Heart left ventricle (tissue), 16 donors: ENCODE measurements around the gene HERC3. TPM values are rescaled to one million over a fixed set of nuclear protein-coding genes. Genes with fewer than 3 reads are reported as not detected.

Experiments
- ATAC-seq, 4 donors: fragments of 200-7000 bp; cut with Tn5 transposase; one replicate each; pipeline ENCODE4 v1.9.1; 2020 to 2022; ENCODE audit warnings: moderate library complexity in 4 of 4, mild to moderate bottlenecking in 3 of 4, moderate number of reproducible peaks in 1 of 4
- DNase-seq, 5 donors: peaks; one replicate each; pipeline ENCODE4 v3.0.0-alpha.2; 2020
- H3K27ac ChIP-seq, 12 donors: fragments of 200-600 bp; sonication (generic) in 4 of 12; one replicate each; pipeline versions ENCODE4 v1.5.0 to v1.8.0; 2016 to 2022; ENCODE audit warnings: mild to moderate bottlenecking in 2 of 12
- H3K27me3 ChIP-seq, 9 donors: fragments of 200-600 bp; sonication (generic) in 2 of 9; one replicate each; pipeline versions ENCODE4 v1.5.1 to v1.8.0; 2016 to 2022; ENCODE audit warnings: mild to moderate bottlenecking in 3 of 9
- H3K36me3 ChIP-seq, 9 donors: fragments of 200-600 bp; sonication (generic) in 2 of 9; one replicate each; pipeline versions ENCODE4 v1.5.0 to v1.8.0; 2018 to 2022; ENCODE audit warnings: mild to moderate bottlenecking in 2 of 9
- H3K4me1 ChIP-seq, 12 donors: fragments of 200-600 bp; sonication (generic) in 4 of 12; one replicate each; pipeline versions ENCODE4 v1.5.0 to v1.8.0; 2016 to 2022; ENCODE audit warnings: mild to moderate bottlenecking in 3 of 12
- H3K4me3 ChIP-seq, 12 donors: fragments of 200-600 bp; sonication (generic) in 4 of 12; one replicate each; pipeline versions ENCODE4 v1.5.0 to v1.8.0; 2017 to 2022; ENCODE audit warnings: mild to moderate bottlenecking in 9 of 12, moderate library complexity in 4 of 12
- H3K9me3 ChIP-seq, 12 donors: fragments of 200-600 bp; sonication (generic) in 4 of 12; one replicate each; pipeline versions ENCODE4 v1.5.0 to v1.8.0; 2016 to 2022; ENCODE audit warnings: mild to moderate bottlenecking in 1 of 12
- CTCF ChIP-seq, 12 donors: fragments of 200-600 bp; sonication (generic) in 4 of 12; IDR thresholded peaks; one replicate each; pipeline versions ENCODE4 v1.5.0 to v1.8.0; 2018 to 2022; ENCODE audit warnings: antibody characterized with exemption in 12 of 12, mild to moderate bottlenecking in 5 of 12
- POLR2A ChIP-seq, 2 donors: fragments of 450-650 bp; IDR thresholded peaks; one replicate each; pipeline ENCODE4 v1.6.1; 2017; ENCODE audit warnings: antibody characterized with exemption in 2 of 2, mild to moderate bottlenecking in 2 of 2, moderate library complexity in 2 of 2
- WGBS, 4 donors: extraction: QIAGEN DNeasy Blood & Tissue Kit in 2 of 4; methylation state at CpG; one replicate each; pipeline versions ENCODE4 v1.1.5 to v1.1.7; 2013 to 2018; 5-methylcytosine and 5-hydroxymethylcytosine counted together
- intact Hi-C, 10 donors: fragments of 100-400 bp; cut with DNase I; formaldehyde crosslinking; loops; one replicate each; pipeline versions ENCODE4 v1.11.1 to v1.14.2; 2022
- polyA plus RNA-seq, 2 donors: library from polyadenylated mRNA; stranded (reverse); fragments of 200-250 nt; gene quantifications; one replicate each; pipeline ENCODE4 v1.2.3, GENCODE V29; 2013
- total RNA-seq, 9 donors: library from RNA; depleted of rRNA in 2 of 9; stranded (reverse); fragments of >200 nt in 2 of 9; fragmentation: NEBNext Ultra II Directional in 3 of 9; extraction: Animal tissue kit (Norgen Biotek cat#: 25700) in 3 of 9; gene quantifications; one replicate each; pipeline versions ENCODE4 v1.1.0 to v1.2.4, GENCODE V29; 2016 to 2023
- donor health status: ischemic (EF 13 %, LVEDD 7.1; RV severe dilation, severe dysfunction).
- donor health status: healthy with polysubstance abuse.
- donor health status: DM: no; HTN: yes; CAD: no.
- donor health status: DM: no; HTN: no; CAD: no.
- donor health status: ischemic (EF 25% LVEDD 6.9; RV normal size, moderate dysfunction).
- donor health status: ischemic (EF 25% LVEDD 5.7; RV mildly dilated, moderate dysfunction).
- donor health status: healthy.
- donor health status: DM: yes; HTN: yes; CAD: no.
- donor health status: ischemic (EF 35%, LVEDD 5.7; RV mildly dilated, moderate dysfunction).
- donor health status: nonischemic (EF 11% LVEDD 7.7; RV severe dilation, severe dysfunction).
- donor health status: DM: yes; HTN: yes; CAD: no.
- donor health status: PGD.
- donor health status: ischemic (EF 29% LVEDD 5.4; RV normal size, mild dysfunction).
- donor health status: nonischemic (EF 23%, LVEDD 6.1; RV moderate dilation, normal function).

Gene HERC3
- total and polyA plus RNA-seq, 11 donors = 10.4 to 66.6 (median 48.4) TPM

- ATAC-seq (peak; percentile 77 to 91 (median 90)), DNase-seq (peak; percentile 67 to 83 (median 74))
- Histone ChIP-seq H3K27me3 (no peaks in the 10 kb centered on the region), H3K4me3 (peak within 1 kb of the TSS; percentile 42 to 86 (median 70)), H3K4me1 (peaks cover 0 to 15% (median 6%) of the 10 kb centered on the region in 12 donors), H3K27ac (peak within 1 kb of the TSS in 11 of 12 donors; percentile 52 to 83 (median 75)), H3K9me3 (no peaks in the 10 kb centered on the region), H3K36me3 (peaks cover 0 to 48% (median 23%) of the 10 kb centered on the region in 9 donors)
- intact Hi-C loops = no loop called here
- 55 to 70% (median 62%) methylated on average over 26 to 40 of the region's 40 CpGs for WGBS, 4 donors
- TF ChIP-seq POLR2A (IDR thresholded peaks at IDR 0.05) (peak in 1 of 2 donors; percentile 62), CTCF (IDR thresholded peaks at IDR 0.05) (no peak)
Observed at GRCh38 chr4:88697588-88698329, 105.5 kb downstream of the HERC3 start, which contains the start of gene NAP1L5. Gene NAP1L5, minus strand, starts transcription at chr4:88697829. Its CDS starts 75 bp downstream, at chr4:88697754.

GRCh38 chr4:88698519-88698918 is 106.2 kb downstream of the HERC3 start:
- Histone ChIP-seq H3K36me3 (peaks cover 0 to 47% (median 23%) of the 10 kb centered on the region in 9 donors), H3K9me3 (no peaks in the 10 kb centered on the region), H3K27ac (peak overlapping the region in 1 of 12 donors; percentile 83), H3K4me1 (peaks cover 0 to 14% (median 5%) of the 10 kb centered on the region in 12 donors), H3K27me3 (no peaks in the 10 kb centered on the region), H3K4me3 (no peak overlapping the region)
- no peak for ATAC-seq
- no peak for DNase-seq
- intact Hi-C loops = no loop called here
- 93 to 96% (median 94%) methylated on average over 7 of the region's 7 CpGs for WGBS, 4 donors
- TF ChIP-seq POLR2A (IDR thresholded peaks at IDR 0.05) (no peak), CTCF (IDR thresholded peaks at IDR 0.05) (no peak)

- Histone ChIP-seq H3K27ac (no peak overlapping the region), H3K9me3 (no peaks in the 10 kb centered on the region), H3K27me3 (no peaks in the 10 kb centered on the region), H3K36me3 (peaks cover 0 to 67% (median 49%) of the 10 kb centered on the region in 9 donors), H3K4me3 (no peak overlapping the region), H3K4me1 (peaks cover 0 to 16% (median 2%) of the 10 kb centered on the region in 12 donors)
- no peak for DNase-seq
- intact Hi-C loops = loop anchor here in 3 of 10 donors (5.0 to 10.0 kb wide), 3 partner anchors 62 to 102 kb away; no protein-coding TSS in a partner anchor
- WGBS, 4 donors = 55 to 72% (median 65%) methylated on average over 2 of the region's 2 CpGs
- TF ChIP-seq CTCF (IDR thresholded peaks at IDR 0.05) (no peak), POLR2A (IDR thresholded peaks at IDR 0.05) (no peak)
- no peak for ATAC-seq
Observed at GRCh38 chr4:88702782-88703181, 110.5 kb downstream of the HERC3 start.

- H3K27ac ChIP-seq = no peak overlapping the region
- intact Hi-C loops = loop anchor here in 8 of 10 donors (5.0 to 10.0 kb wide), 5 partner anchors 57 to 317 kb away; no protein-coding TSS in a partner anchor
- ATAC-seq (no peak), DNase-seq (no peak)
- H3K9me3 ChIP-seq = no peaks in the 10 kb centered on the region
- peaks cover 0 to 87% (median 63%) of the 10 kb centered on the region in 9 donors for H3K36me3 ChIP-seq
- H3K4me1 ChIP-seq = peaks cover 0 to 13% (median 2%) of the 10 kb centered on the region in 12 donors
- H3K27me3 ChIP-seq = no peaks in the 10 kb centered on the region
- H3K4me3 ChIP-seq = no peak overlapping the region
- TF ChIP-seq POLR2A (IDR thresholded peaks at IDR 0.05) = no peak
- no peak for TF ChIP-seq CTCF (IDR thresholded peaks at IDR 0.05)
Observed at GRCh38 chr4:88705223-88705622, 112.9 kb downstream of the HERC3 start.
